DMS53 (cell line): Measurements from ENCODE around the gene CD300LF.

Experiments used
- DNase-seq: peaks from one replicate; lab custom pipeline; 2025; lab: John Stamatoyannopoulos, UW

CD300LF gene

DNA sequence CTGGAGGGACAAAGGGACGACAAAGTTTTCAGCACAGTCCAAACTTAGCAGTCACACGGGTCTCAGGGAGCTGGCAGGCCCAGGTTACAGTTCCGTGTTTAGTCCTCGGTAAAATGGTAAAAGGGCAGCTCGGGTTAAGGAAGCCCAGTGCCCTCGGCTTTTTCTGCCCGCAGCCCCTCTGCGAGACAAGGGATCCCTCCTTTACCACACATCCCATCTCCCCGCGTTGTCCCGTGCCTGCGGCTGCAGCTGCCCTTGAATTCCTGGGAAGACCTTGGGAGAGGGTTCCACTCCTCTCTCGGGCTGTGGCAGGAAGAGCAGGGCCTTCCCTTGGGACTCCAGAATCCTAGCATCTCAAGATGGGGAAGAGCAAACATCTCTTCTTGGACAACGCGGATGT, 17.1 kb upstream of the CD300LF start:
- DNase-seq, result no peak

DNA sequence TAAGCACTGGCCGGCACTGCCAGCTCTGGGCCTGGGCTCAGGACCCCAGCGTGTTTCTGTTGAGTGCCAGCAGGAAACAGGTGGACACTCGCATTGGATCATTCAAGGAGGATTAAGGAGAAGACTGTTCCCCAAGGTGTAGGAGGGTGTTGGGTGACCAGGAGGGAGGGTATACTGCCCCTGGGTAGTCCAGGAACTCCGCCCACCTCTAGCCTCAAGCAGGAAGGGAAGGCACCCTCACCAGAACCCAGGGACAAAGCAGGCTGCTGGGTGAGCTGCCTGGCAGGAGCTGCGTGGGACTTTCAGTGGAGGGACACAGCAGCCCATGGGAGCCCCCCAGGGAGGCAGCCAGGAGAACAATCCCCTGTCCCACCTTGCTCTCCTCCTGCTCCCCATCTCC, 16.6 kb upstream of the CD300LF start:
- no peak for DNase-seq

DNA sequence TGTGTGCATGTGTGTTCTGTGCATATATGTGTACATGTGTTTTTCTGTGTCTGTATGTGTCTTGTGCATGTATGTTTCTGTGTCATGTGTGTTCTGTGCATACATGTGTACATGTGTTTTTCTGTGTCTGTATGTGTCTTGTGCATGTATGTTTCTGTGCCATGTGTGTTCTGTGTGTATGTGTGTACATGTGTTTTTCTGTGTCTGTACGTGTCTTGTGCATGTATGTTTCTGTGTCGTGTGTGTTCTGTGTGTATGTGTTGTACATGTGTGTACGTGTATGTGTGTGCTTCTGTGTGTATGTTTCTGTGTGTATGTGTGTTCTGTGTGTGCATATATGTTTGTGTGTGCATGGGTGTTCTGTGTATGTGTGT, 16.0 kb upstream of the CD300LF start:
- DNase-seq, result no peak

GRCh38 chr17:74728033-74728701, 15.4 kb upstream of the CD300LF start:
- DNase-seq, result no peak

GRCh38 chr17:74725111-74725510, 12.4 kb upstream of the CD300LF start:
- DNase-seq, result no peak

DNA sequence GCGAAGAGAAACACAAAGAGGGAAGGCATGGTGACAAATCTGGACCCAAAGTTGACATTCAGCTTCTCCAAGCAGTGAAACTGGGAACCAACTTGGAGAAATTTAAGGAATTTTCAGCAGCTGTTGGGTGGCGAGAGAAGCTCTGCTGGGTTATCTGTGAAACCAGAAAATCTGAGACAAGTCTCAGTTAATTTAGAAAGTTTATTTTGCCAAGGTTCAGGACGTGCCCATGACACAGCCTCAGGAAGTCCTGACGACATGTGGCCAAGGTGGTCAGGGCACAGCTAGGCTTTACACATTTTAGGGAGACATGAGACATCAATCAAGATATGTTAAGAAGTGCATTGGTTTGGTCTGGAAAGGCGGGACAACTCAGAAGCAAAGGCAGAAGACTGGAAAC, 11.2 kb upstream of the CD300LF start:
- no peak for DNase-seq

DNA sequence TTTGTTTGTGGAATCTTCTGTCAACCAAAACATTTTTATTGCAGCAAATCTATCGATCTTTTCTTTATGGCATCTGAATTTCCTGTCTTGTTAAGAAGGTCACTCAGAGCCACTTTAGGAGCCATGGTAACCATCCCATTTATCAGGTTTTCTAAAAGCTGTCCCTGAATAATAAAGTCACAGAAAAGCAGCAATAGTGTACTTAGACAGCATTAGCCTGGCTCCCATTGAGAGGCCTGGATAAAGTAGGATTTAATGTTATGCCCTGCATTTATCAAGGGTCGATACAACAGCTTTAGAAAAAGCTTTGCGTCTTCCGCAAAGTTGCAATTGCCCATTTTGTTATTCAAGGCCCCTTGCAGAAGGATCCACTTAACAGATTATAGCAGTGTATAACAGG, 10.1 kb upstream of the CD300LF start:
- DNase-seq, result no peak

DNA sequence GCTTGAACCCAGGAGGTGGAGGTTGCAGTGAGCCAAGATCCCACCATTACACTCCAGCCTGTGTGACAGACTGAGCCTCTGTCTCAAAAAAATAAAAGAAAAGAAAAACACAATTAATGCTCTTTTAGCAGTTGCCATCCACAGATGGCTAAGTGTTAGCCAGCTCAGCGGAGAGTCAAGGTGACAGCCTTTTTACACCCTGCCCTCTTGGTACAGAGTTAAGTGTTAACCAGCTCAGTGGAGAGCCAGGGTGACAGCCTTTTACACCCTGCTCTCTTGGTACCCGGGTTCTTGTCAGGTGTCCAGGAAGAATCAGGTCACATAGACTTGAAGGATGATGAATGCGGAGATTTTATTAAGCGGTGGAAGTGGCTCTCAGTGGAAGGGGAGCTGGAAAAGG, 7.8 kb upstream of the CD300LF start:
- no peak for DNase-seq

- DNase-seq, result peak; percentile 69
Measured at GRCh38 chr17:74715144-74715543, 2.4 kb upstream of the CD300LF start.

GRCh38 chr17:74713171-74713755, 540 bp upstream of the CD300LF start:
- no peak for DNase-seq

DNA sequence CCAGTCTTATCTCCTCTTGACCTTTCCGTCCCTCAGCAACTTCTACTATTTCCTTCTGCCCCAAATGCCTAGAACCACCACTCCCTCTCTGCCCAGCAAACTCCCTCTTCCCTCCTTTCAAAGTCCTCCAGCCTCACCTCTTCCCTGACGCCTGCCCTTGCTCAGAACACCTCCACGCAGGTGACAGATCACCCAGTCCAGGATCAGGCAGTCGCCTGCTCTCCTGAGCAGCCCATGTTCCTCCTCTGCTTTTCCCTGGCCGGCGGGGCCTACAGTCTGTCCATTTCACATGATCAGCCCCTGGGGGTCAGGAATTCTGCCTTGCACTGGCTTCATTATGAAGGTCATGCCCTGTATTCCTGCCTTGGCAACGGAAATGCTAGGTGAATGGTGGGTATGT, 422 bp downstream of the CD300LF start:
- no peak for DNase-seq

DNA sequence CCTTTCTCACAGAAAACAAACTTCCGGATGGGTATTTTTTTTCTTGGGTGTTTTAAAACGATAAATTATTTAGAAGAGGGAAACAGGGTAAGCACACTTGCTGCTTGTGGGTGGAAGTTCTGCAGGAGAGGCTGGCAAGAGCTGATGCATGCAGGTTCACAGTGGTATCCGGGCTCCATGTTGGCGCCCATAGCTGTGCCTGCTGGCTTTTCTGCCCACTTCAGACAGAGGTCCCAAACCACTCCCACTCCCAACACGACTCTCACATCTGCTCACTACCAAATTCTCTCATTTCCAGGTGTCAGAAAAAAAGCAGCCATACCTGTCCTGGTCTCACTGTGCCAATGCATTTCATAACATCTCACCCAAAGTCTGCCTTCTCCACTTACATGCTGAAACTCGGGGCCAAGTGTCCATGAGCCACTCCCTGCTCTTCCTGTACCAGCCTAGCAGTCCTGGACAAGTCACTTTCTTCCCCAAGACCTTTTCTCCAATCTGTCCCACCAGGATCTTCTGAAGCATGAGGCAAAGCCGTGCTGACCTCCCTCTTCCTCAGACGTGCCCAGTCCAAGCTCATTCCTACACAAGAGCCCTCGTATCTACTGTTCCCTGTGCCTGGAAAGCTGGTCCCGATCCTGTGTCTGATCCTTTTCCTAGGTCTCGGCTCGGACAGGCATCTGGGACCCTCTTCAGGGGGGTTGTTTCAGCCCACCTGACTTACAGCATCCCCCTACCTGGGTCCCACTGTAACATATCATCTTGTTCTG, 1.5 kb downstream of the CD300LF start:
- DNase-seq, result no peak

GRCh38 chr17:74704544-74704943, 8.2 kb downstream of the CD300LF start:
- DNase-seq, result peak; percentile 17

DNA sequence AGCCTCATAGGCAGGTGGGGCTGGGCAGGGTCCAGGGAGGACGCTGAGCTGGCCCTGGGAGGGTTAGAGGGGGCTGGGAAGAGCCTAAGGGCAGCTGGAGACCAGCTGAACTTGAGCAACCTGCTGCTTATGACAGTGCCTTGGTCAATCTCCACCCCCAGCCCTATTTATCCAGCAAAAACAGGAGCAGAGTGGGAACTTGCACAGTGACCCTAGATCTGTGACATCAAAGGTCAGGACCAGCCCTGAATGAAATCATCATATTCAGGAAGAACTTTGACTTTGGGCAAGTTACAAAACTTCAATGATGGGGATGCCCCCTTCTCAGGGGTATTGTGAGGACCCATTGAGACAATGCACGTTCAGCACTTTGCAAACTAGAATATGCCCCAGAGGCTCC, 9.4 kb downstream of the CD300LF start:
- DNase-seq, result no peak

DNA sequence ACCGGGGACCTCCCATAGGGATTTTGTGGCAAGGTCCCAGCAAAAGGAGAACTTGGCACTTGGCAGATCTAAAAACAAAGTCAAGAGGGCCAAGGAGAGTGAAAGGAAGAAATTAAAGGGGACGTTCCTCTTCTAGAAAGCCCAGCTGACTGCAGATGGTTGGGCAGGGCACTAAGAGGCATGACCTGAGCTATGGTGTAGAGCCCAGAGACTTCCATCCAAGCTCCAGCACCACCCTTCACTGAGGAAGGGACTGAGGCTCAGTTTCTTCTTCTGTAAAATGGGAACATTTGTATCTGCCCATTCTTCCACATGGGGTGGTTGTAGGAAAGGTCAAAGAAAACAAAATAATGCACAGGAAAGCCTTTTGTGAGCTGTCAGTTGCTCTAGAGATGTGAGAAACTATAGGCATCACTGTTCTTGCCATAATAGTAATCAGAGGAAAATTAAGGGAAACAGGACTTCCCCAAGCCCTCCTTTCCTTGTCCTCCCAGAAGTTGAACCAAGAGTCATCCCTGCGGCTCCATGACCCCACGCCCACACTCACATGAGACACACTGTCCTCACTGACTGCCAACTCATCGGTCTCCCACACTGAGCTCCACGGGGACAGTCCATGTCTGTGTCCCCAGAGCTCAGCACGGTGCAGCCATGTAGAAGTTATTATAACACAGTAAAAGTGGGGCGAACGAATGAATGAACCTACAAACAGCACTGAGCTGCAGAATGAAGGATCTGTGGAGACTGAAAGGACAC, 10.4 kb downstream of the CD300LF start:
- no peak for DNase-seq

GRCh38 chr17:74699236-74699635, 13.5 kb downstream of the CD300LF start:
- DNase-seq, result no peak

GRCh38 chr17:74698069-74698468, 14.7 kb downstream of the CD300LF start:
- no peak for DNase-seq

GRCh38 chr17:74697515-74697914, 15.2 kb downstream of the CD300LF start:
- no peak for DNase-seq

GRCh38 chr17:74695629-74696028, 17.1 kb downstream of the CD300LF start:
- DNase-seq, result no peak

DNA sequence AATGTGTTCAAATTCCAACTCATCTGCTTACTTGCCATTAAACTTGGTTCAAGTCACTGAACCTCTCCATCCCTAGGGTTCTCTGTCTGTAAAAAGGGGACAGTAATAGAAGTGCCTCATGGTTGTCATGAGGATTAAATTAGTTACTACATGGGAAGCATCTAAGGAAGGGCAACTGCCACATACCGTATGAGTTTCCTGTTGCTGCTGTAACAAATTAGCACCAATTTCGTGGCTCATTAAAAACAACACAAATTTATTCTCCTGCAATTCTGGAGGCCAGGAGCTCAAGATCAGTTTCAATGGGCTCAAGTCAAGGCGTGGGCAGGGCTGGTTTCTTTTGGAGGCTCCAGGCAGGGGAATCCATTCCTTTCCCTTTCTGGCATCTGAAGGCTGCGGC, 18.6 kb downstream of the CD300LF start:
- no peak for DNase-seq

DNA sequence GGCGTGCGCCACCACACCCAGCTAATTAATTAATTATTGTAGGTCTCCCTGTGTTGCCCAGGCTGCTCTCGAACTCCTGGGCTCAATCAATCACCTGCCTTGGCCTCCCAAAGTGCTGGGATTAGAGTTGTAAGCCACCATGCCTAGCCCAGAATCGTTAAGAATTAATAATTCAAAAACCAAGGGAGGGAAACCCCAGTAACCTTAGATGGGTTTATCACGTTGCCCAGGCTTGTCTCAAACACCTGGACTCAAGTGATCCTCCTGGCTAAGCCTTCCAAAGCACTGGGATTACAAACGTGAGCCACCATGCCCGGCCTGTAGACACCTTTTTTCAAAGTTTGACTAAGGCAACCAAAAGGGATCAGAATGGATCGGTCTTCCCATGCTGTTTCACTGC, 21.6 kb downstream of the CD300LF start:
- DNase-seq, result no peak

GRCh38 chr17:74690409-74690825, 22.3 kb downstream of the CD300LF start:
- DNase-seq, result no peak

GRCh38 chr17:74687886-74688285, 24.8 kb downstream of the CD300LF start:
- DNase-seq, result no peak
